ENCODE results near the gene TBC1D22A.
"Not testable (repeated sequence)": the region's sequence is repeated elsewhere in the genome, so short reads cannot be mapped to it uniquely, and the experiment has no call there.

Gene TBC1D22A

GRCh38 chr22:47156352-47157092 lies 394.1 kb downstream of the TBC1D22A start:
- no peak for DNase-seq (ENCODE audit: low read depth)

- no peak for DNase-seq (ENCODE audit: low read depth)
Observed at GRCh38 chr22:47157093-47157420, 394.6 kb downstream of the TBC1D22A start.

- DNase-seq (ENCODE audit: low read depth), result no peak
Observed at GRCh38 chr22:47157486-47158270, 395.2 kb downstream of the TBC1D22A start.

GRCh38 chr22:47158457-47158856 lies 396.0 kb downstream of the TBC1D22A start:
- DNase-seq (ENCODE audit: low read depth), result no peak

GRCh38 chr22:47159592-47159991 lies 397.1 kb downstream of the TBC1D22A start:
- DNase-seq (ENCODE audit: low read depth), result no peak

- DNase-seq (ENCODE audit: low read depth), result no peak
Observed at GRCh38 chr22:47160141-47160541, 397.7 kb downstream of the TBC1D22A start.

- DNase-seq (ENCODE audit: low read depth), result no peak
Observed at GRCh38 chr22:47160781-47161520, 398.5 kb downstream of the TBC1D22A start.

- no peak for DNase-seq (ENCODE audit: low read depth)
Observed at GRCh38 chr22:47161631-47162030, 399.2 kb downstream of the TBC1D22A start.

GRCh38 chr22:47162865-47163264 lies 400.4 kb downstream of the TBC1D22A start:
- no peak for DNase-seq (ENCODE audit: low read depth)

- no peak for DNase-seq (ENCODE audit: low read depth)
Observed at GRCh38 chr22:47163481-47163855, 401.0 kb downstream of the TBC1D22A start.

- DNase-seq (ENCODE audit: low read depth), result no peak
Observed at GRCh38 chr22:47163856-47164513, 401.5 kb downstream of the TBC1D22A start.

- no peak for DNase-seq (ENCODE audit: low read depth)
Observed at GRCh38 chr22:47164514-47165337, 402.3 kb downstream of the TBC1D22A start.

- DNase-seq (ENCODE audit: low read depth), result no peak
Observed at GRCh38 chr22:47165338-47166032, 403.0 kb downstream of the TBC1D22A start.

- DNase-seq (ENCODE audit: low read depth), result no peak
Observed at GRCh38 chr22:47166033-47166404, 403.6 kb downstream of the TBC1D22A start.

GRCh38 chr22:47166446-47167016 lies 404.1 kb downstream of the TBC1D22A start:
- DNase-seq (ENCODE audit: low read depth), result no peak

GRCh38 chr22:47167056-47167455 lies 404.6 kb downstream of the TBC1D22A start:
- no peak for DNase-seq (ENCODE audit: low read depth)

GRCh38 chr22:47167921-47168320 lies 405.5 kb downstream of the TBC1D22A start:
- not testable (repeated sequence) for DNase-seq (ENCODE audit: low read depth)

- no peak for DNase-seq (ENCODE audit: low read depth)
Observed at GRCh38 chr22:47168441-47168840, 406.0 kb downstream of the TBC1D22A start.

- no peak for DNase-seq (ENCODE audit: low read depth)
Observed at GRCh38 chr22:47168900-47169800, 406.7 kb downstream of the TBC1D22A start.

- DNase-seq (ENCODE audit: low read depth), result no peak
Observed at GRCh38 chr22:47169801-47170140, 407.3 kb downstream of the TBC1D22A start.
